Measurements from ENCODE around the gene TLE4. TPM values are rescaled to one million over a fixed set of nuclear protein-coding genes. Genes with fewer than 3 reads are reported as not detected.
"Not testable (repeated sequence)": the region's sequence is repeated elsewhere in the genome, so short reads cannot be mapped to it uniquely, and the experiment has no call there.

TLE4 gene
- total RNA-seq, 1 donor from 2014 or later: 21.7 TPM

GRCh38 chr9:79630521-79631403 lies 59.0 kb downstream of the TLE4 start:
- intact Hi-C loops (cut with micrococcal nuclease): loop anchor here (2.0 to 10.0 kb wide), 4 partner anchors 42 to 252 kb away; no protein-coding TSS in a partner anchor

- intact Hi-C loops (cut with micrococcal nuclease): loop anchor here (2.0 to 10.0 kb wide), 4 partner anchors 40 to 250 kb away; no protein-coding TSS in a partner anchor
These were observed 60.3 kb downstream of the TLE4 start for GRCh38 chr9:79632060-79632459.

GRCh38 chr9:79632705-79633104 lies 60.9 kb downstream of the TLE4 start:
- intact Hi-C loops (cut with micrococcal nuclease): loop anchor here (2.0 to 10.0 kb wide), 4 partner anchors 40 to 250 kb away; no protein-coding TSS in a partner anchor

- intact Hi-C loops (cut with micrococcal nuclease): loop anchor here (2.0 to 10.0 kb wide), 4 partner anchors 39 to 249 kb away; no protein-coding TSS in a partner anchor
These were observed 61.8 kb downstream of the TLE4 start for GRCh38 chr9:79633558-79633957.

GRCh38 chr9:79637177-79637925 lies 65.6 kb downstream of the TLE4 start:
- intact Hi-C loops (cut with micrococcal nuclease): loop anchor here (10.0 kb wide), 1 partner anchor 173 kb away; no protein-coding TSS in a partner anchor

GRCh38 chr9:79638806-79639205 lies 67.0 kb downstream of the TLE4 start:
- intact Hi-C loops (cut with micrococcal nuclease): loop anchor here (10.0 kb wide), 1 partner anchor 174 kb away; no protein-coding TSS in a partner anchor

GRCh38 chr9:79639354-79639753 lies 67.6 kb downstream of the TLE4 start:
- intact Hi-C loops (cut with micrococcal nuclease): loop anchor here (10.0 kb wide), 1 partner anchor 175 kb away; no protein-coding TSS in a partner anchor

- intact Hi-C loops (cut with micrococcal nuclease): not testable (repeated sequence)
These were observed 68.3 kb downstream of the TLE4 start for GRCh38 chr9:79640067-79640466.

GRCh38 chr9:79641070-79641469 lies 69.3 kb downstream of the TLE4 start:
- intact Hi-C loops (cut with micrococcal nuclease): no loop called here

- intact Hi-C loops (cut with micrococcal nuclease): no loop called here
These were observed 70.9 kb downstream of the TLE4 start for GRCh38 chr9:79642671-79643070.

GRCh38 chr9:79644048-79644447 lies 72.3 kb downstream of the TLE4 start:
- intact Hi-C loops (cut with micrococcal nuclease): no loop called here

GRCh38 chr9:79644601-79645000 lies 72.8 kb downstream of the TLE4 start:
- intact Hi-C loops (cut with micrococcal nuclease): no loop called here

GRCh38 chr9:79645110-79645509 lies 73.3 kb downstream of the TLE4 start:
- intact Hi-C loops (cut with micrococcal nuclease): no loop called here

- intact Hi-C loops (cut with micrococcal nuclease): no loop called here
These were observed 74.3 kb downstream of the TLE4 start for GRCh38 chr9:79646096-79646495.

GRCh38 chr9:79651251-79651795 lies 79.6 kb downstream of the TLE4 start:
- intact Hi-C loops (cut with micrococcal nuclease): no loop called here

GRCh38 chr9:79652598-79652997 lies 80.8 kb downstream of the TLE4 start:
- intact Hi-C loops (cut with micrococcal nuclease): no loop called here

- intact Hi-C loops (cut with micrococcal nuclease): not testable (repeated sequence)
These were observed 83.0 kb downstream of the TLE4 start for GRCh38 chr9:79654591-79655382.

GRCh38 chr9:79655551-79655950 lies 83.8 kb downstream of the TLE4 start:
- intact Hi-C loops (cut with micrococcal nuclease): no loop called here

GRCh38 chr9:79656169-79656568 lies 84.4 kb downstream of the TLE4 start:
- intact Hi-C loops (cut with micrococcal nuclease): no loop called here

GRCh38 chr9:79657891-79658290 lies 86.1 kb downstream of the TLE4 start:
- intact Hi-C loops (cut with micrococcal nuclease): no loop called here

- intact Hi-C loops (cut with micrococcal nuclease): no loop called here
These were observed 87.2 kb downstream of the TLE4 start for GRCh38 chr9:79658926-79659325.
